T-helper 1 cell treated with Interleukin-12 subunit alpha and Interleukin-12 subunit beta and Interleukin-4 antibody, amounts not matched to agents 30 μg/mL and 1 μg/mL, for 36 hours (primary cell): ENCODE data around the gene MORC2.

ENCODE experiments used
- H3K27ac Mint-ChIP-seq: one replicate; pipeline ENCODE4 v1.8.0; 2021; ENCODE audit warnings: mild to moderate bottlenecking, mixed read lengths
- H3K27me3 Mint-ChIP-seq: one replicate; pipeline ENCODE4 v1.8.0; 2021; ENCODE audit warnings: low read depth, mixed read lengths
- H3K36me3 Mint-ChIP-seq: one replicate; pipeline ENCODE4 v1.8.0; 2021; ENCODE audit warnings: low read depth, mixed read lengths
- H3K4me1 Mint-ChIP-seq: one replicate; pipeline ENCODE4 v1.8.0; 2021; ENCODE audit warnings: low read depth, mixed read lengths
- H3K4me3 Mint-ChIP-seq: one replicate; pipeline ENCODE4 v1.8.0; 2021; ENCODE audit warnings: mild to moderate bottlenecking, moderate library complexity, mixed read lengths
- H3K9me3 Mint-ChIP-seq: one replicate; pipeline ENCODE4 v1.8.0; 2021; ENCODE audit warnings: mixed read lengths

MORC2 gene

GRCh38 chr22:30968015-30968923 is at the start of gene MORC2:
MORC2 (minus strand) TSS chr22:30968774; CDS start chr22:30967889, 885 bp downstream.
- Mint-ChIP-seq H3K27ac (peak within 1 kb of the TSS; percentile 99), H3K4me1 (peaks cover 63% of the 10 kb centered on the region), H3K9me3 (peaks cover 22% of the 10 kb centered on the region), H3K4me3 (peak within 1 kb of the TSS; percentile 97), H3K36me3 (peaks cover 52% of the 10 kb centered on the region), H3K27me3 (no peaks in the 10 kb centered on the region)

GRCh38 chr22:31005535-31005934 is 37.0 kb upstream of the MORC2 start:
- Mint-ChIP-seq H3K9me3 (peaks cover 14% of the 10 kb centered on the region), H3K4me3 (no peak overlapping the region), H3K27ac (no peak overlapping the region), H3K27me3 (no peaks in the 10 kb centered on the region), H3K4me1 (no peaks in the 10 kb centered on the region), H3K36me3 (no peaks in the 10 kb centered on the region)

GRCh38 chr22:31001124-31001770 is 32.7 kb upstream of the MORC2 start:
- no peaks in the 10 kb centered on the region for H3K4me1 Mint-ChIP-seq
- peaks cover 10% of the 10 kb centered on the region for H3K9me3 Mint-ChIP-seq
- no peak overlapping the region for H3K4me3 Mint-ChIP-seq
- no peak overlapping the region for H3K27ac Mint-ChIP-seq
- H3K36me3 Mint-ChIP-seq, result no peaks in the 10 kb centered on the region
- H3K27me3 Mint-ChIP-seq, result no peaks in the 10 kb centered on the region

- peaks cover 3% of the 10 kb centered on the region for H3K4me1 Mint-ChIP-seq
- no peaks in the 10 kb centered on the region for H3K27me3 Mint-ChIP-seq
- no peaks in the 10 kb centered on the region for H3K9me3 Mint-ChIP-seq
- no peak overlapping the region for H3K4me3 Mint-ChIP-seq
- no peak overlapping the region for H3K27ac Mint-ChIP-seq
- H3K36me3 Mint-ChIP-seq, result no peaks in the 10 kb centered on the region
Measured at GRCh38 chr22:30998329-30998728, 29.8 kb upstream of the MORC2 start.

- Mint-ChIP-seq H3K36me3 (no peaks in the 10 kb centered on the region), H3K27ac (no peak overlapping the region), H3K4me1 (peaks cover 3% of the 10 kb centered on the region), H3K9me3 (peaks cover 5% of the 10 kb centered on the region), H3K27me3 (no peaks in the 10 kb centered on the region), H3K4me3 (no peak overlapping the region)
Measured at GRCh38 chr22:30996462-30996861, 27.9 kb upstream of the MORC2 start.

- Mint-ChIP-seq H3K9me3 (peaks cover 11% of the 10 kb centered on the region), H3K27ac (no peak overlapping the region), H3K4me3 (no peak overlapping the region), H3K36me3 (no peaks in the 10 kb centered on the region), H3K27me3 (no peaks in the 10 kb centered on the region), H3K4me1 (peaks cover 3% of the 10 kb centered on the region)
Measured at GRCh38 chr22:30994960-30995359, 26.4 kb upstream of the MORC2 start.

- Mint-ChIP-seq H3K27ac (no peak overlapping the region), H3K4me1 (peaks cover 3% of the 10 kb centered on the region), H3K27me3 (no peaks in the 10 kb centered on the region), H3K36me3 (no peaks in the 10 kb centered on the region), H3K4me3 (no peak overlapping the region), H3K9me3 (peaks cover 11% of the 10 kb centered on the region)
Measured at GRCh38 chr22:30992565-30992964, 24.0 kb upstream of the MORC2 start.

GRCh38 chr22:30990690-30991089 is 22.1 kb upstream of the MORC2 start:
- H3K4me3 Mint-ChIP-seq, result no peak overlapping the region
- H3K36me3 Mint-ChIP-seq, result no peaks in the 10 kb centered on the region
- H3K4me1 Mint-ChIP-seq, result no peaks in the 10 kb centered on the region
- peaks cover 11% of the 10 kb centered on the region for H3K9me3 Mint-ChIP-seq
- no peaks in the 10 kb centered on the region for H3K27me3 Mint-ChIP-seq
- no peak overlapping the region for H3K27ac Mint-ChIP-seq

- Mint-ChIP-seq H3K27ac (no peak overlapping the region), H3K4me1 (no peaks in the 10 kb centered on the region), H3K36me3 (no peaks in the 10 kb centered on the region), H3K9me3 (peaks cover 11% of the 10 kb centered on the region), H3K27me3 (no peaks in the 10 kb centered on the region), H3K4me3 (no peak overlapping the region)
Measured at GRCh38 chr22:30989474-30989873, 20.9 kb upstream of the MORC2 start.

- no peak overlapping the region for H3K4me3 Mint-ChIP-seq
- H3K27me3 Mint-ChIP-seq, result no peaks in the 10 kb centered on the region
- H3K9me3 Mint-ChIP-seq, result peaks cover 16% of the 10 kb centered on the region
- H3K27ac Mint-ChIP-seq, result no peak overlapping the region
- no peaks in the 10 kb centered on the region for H3K4me1 Mint-ChIP-seq
- H3K36me3 Mint-ChIP-seq, result peaks cover 3% of the 10 kb centered on the region
Measured at GRCh38 chr22:30985561-30986208, 17.1 kb upstream of the MORC2 start.

- Mint-ChIP-seq H3K27ac (no peak overlapping the region), H3K9me3 (peaks cover 20% of the 10 kb centered on the region), H3K27me3 (no peaks in the 10 kb centered on the region), H3K36me3 (peaks cover 8% of the 10 kb centered on the region), H3K4me3 (no peak overlapping the region), H3K4me1 (peaks cover 3% of the 10 kb centered on the region)
Measured at GRCh38 chr22:30984317-30984716, 15.7 kb upstream of the MORC2 start.

- Mint-ChIP-seq H3K27me3 (no peaks in the 10 kb centered on the region), H3K27ac (no peak overlapping the region)
Measured at GRCh38 chr22:30982512-30982911, 13.9 kb upstream of the MORC2 start.

GRCh38 chr22:30979932-30980331 is 11.4 kb upstream of the MORC2 start:
- Mint-ChIP-seq H3K36me3 (peaks cover 44% of the 10 kb centered on the region), H3K4me3 (no peak overlapping the region), H3K4me1 (peaks cover 7% of the 10 kb centered on the region), H3K27ac (no peak overlapping the region), H3K9me3 (peaks cover 55% of the 10 kb centered on the region), H3K27me3 (no peaks in the 10 kb centered on the region)

More at GRCh38 chr22:30982512-30982911, 13.9 kb upstream of the MORC2 start:
- peaks cover 20% of the 10 kb centered on the region for H3K36me3 Mint-ChIP-seq
- H3K4me1 Mint-ChIP-seq, result peaks cover 7% of the 10 kb centered on the region
- peaks cover 33% of the 10 kb centered on the region for H3K9me3 Mint-ChIP-seq
- no peak overlapping the region for H3K4me3 Mint-ChIP-seq

GRCh38 chr22:30978304-30978962 is 9.9 kb upstream of the MORC2 start:
- Mint-ChIP-seq H3K9me3 (peaks cover 65% of the 10 kb centered on the region), H3K4me3 (no peak overlapping the region), H3K36me3 (peaks cover 58% of the 10 kb centered on the region)

More at GRCh38 chr22:30978304-30978962, 9.9 kb upstream of the MORC2 start:
- no peak overlapping the region for H3K27ac Mint-ChIP-seq
- no peaks in the 10 kb centered on the region for H3K27me3 Mint-ChIP-seq
- H3K4me1 Mint-ChIP-seq, result peaks cover 7% of the 10 kb centered on the region
